ENCODE measurements around the gene FHOD3.

Gene FHOD3

DNA sequence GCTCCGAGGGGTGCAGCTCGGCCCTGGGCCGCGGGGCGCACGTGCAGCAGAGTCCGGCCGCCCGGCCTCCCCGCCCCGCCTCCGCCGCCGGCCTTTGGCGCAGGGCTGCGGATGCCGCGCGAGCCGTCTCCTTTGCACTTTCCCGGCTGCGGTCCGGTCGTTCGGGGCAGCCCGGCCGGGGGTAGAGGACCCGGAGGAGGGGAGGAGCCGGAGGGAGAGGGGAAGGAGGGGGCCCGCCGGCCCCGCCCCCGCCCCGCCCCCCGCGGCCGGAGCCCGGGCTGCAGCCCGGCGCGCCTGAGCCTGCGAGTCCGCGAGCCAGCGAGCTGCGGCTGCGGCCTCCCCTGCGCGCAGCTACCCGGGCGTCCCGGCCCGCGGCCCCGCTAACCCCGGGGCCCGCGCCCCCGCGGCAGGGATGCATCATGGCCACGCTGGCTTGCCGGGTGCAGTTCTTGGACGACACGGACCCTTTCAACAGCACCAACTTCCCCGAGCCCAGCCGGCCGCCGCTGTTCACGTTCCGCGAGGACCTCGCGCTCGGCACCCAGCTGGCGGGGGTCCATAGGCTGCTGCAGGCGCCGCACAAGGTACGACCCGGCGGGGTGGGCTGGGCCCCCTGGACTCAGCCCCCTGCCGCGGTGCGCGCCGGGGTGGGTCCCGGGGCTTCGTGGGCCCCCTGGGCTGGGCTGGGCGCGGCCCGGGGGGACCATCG lies at the start of gene FHOD3:
TSS of gene FHOD3 (plus strand) at position 297 of the 709 bp plus-strand sequence. CDS start at position 420, 123 bp downstream.
- H3K9me3 Mint-ChIP-seq: peaks cover 3% of the 10 kb centered on the region
- TF ChIP-seq, protein P1, sequence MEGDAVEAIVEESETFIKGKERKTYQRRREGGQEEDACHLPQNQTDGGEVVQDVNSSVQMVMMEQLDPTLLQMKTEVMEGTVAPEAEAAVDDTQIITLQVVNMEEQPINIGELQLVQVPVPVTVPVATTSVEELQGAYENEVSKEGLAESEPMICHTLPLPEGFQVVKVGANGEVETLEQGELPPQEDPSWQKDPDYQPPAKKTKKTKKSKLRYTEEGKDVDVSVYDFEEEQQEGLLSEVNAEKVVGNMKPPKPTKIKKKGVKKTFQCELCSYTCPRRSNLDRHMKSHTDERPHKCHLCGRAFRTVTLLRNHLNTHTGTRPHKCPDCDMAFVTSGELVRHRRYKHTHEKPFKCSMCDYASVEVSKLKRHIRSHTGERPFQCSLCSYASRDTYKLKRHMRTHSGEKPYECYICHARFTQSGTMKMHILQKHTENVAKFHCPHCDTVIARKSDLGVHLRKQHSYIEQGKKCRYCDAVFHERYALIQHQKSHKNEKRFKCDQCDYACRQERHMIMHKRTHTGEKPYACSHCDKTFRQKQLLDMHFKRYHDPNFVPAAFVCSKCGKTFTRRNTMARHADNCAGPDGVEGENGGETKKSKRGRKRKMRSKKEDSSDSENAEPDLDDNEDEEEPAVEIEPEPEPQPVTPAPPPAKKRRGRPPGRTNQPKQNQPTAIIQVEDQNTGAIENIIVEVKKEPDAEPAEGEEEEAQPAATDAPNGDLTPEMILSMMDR (IDR thresholded peaks at IDR 0.05): no peak
- peaks cover 26% of the 10 kb centered on the region for H3K4me1 Mint-ChIP-seq
- no peaks in the 10 kb centered on the region for H3K36me3 Mint-ChIP-seq (ENCODE audit: low read depth)
- no peak within 1 kb of the TSS for H3K27ac Mint-ChIP-seq
- peaks cover 9% of the 10 kb centered on the region for H3K27me3 Mint-ChIP-seq (ENCODE audit: low read depth, poor library complexity)
- DNase-seq: peak; percentile 87
- peak within 1 kb of the TSS; percentile 74 for H3K4me3 Mint-ChIP-seq

DNA sequence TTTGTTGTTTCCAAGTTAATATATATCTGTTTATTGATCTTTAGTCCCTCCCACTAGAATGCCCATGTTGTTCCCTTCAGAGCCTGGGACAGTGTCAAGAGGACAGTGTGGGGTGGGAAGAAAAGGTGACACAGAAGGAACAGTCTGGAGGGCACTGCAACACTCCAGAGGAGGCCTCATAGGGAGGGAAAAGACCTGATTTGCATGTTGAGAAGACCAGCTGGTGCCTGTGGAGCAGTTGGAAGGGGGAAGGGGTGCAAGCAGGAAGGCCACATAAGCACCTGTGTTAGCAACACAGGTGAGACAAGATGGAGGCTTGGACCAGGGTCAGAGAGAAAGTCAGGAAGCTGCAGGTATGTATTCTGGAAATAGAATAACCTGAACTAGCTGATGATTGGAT lies 48.1 kb upstream of the FHOD3 start:
- Mint-ChIP-seq H3K9me3 (peaks cover 52% of the 10 kb centered on the region), H3K27me3 (ENCODE audit: low read depth, poor library complexity) (peaks cover 8% of the 10 kb centered on the region), H3K36me3 (ENCODE audit: low read depth) (peaks cover 22% of the 10 kb centered on the region), H3K4me3 (no peak overlapping the region), H3K27ac (no peak overlapping the region), H3K4me1 (no peaks in the 10 kb centered on the region)
- TF ChIP-seq, protein P1 (IDR thresholded peaks at IDR 0.05): no peak
- no peak for DNase-seq

DNA sequence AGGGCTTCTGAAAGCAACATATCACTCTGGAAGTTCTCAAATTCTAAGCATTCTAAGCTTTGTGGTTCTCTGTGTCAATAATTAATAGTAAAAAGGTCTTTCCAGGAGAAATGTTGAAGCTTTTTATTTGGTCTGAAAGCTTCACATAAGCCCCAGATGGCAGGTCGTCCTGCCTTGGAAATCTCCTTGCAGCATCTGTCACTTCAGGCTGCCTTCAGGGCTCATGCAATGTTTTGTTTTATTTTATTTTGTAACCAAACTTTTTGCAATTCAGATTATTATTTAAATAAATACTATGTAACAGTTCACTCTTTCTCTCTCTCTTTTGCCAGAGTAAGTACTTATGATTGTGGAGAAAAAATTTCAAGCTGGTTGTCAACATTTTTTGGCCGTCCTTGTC lies 46.7 kb upstream of the FHOD3 start:
- TF ChIP-seq, protein P1 (IDR thresholded peaks at IDR 0.05): no peak
- Mint-ChIP-seq H3K4me3 (no peak overlapping the region), H3K9me3 (peaks cover 38% of the 10 kb centered on the region), H3K27ac (no peak overlapping the region), H3K4me1 (peaks cover 5% of the 10 kb centered on the region), H3K36me3 (ENCODE audit: low read depth) (peaks cover 10% of the 10 kb centered on the region), H3K27me3 (ENCODE audit: low read depth, poor library complexity) (peaks cover 8% of the 10 kb centered on the region)
- DNase-seq: no peak

DNA sequence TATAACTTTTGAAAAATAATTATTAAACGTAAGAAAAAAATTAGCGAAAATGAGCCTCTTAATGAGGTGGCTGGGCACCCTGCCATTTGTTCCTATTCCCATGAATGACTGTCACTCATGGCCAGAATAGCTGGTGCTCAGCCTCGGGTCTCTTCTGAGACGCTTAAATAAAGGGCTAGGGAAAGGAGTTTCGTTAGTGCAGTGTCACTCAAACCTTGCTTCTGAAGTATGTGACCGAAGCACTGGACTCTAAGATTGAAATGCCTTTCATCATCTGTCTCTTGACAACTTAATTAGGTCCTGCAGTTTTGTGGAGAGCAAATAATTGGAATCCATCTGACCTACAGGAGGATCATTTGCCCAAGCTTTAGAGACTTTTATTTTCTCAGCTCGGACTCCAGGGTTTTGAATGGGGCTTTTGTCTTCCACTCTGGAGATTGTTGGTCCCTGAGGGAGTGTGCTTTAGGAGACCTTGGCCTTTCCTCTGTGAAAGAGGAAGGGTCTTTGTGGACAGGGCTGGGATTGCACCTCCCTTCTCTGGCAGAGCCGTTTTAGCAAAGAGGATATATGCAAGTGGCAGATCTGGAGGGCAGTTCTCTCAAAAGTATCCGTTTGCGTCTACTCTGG lies 42.3 kb upstream of the FHOD3 start:
- TF ChIP-seq, protein P1 (IDR thresholded peaks at IDR 0.05): no peak
- H3K9me3 Mint-ChIP-seq: no peaks in the 10 kb centered on the region
- H3K4me3 Mint-ChIP-seq: no peak overlapping the region
- no peaks in the 10 kb centered on the region for H3K36me3 Mint-ChIP-seq (ENCODE audit: low read depth)
- H3K27me3 Mint-ChIP-seq (ENCODE audit: low read depth, poor library complexity): peaks cover 8% of the 10 kb centered on the region
- H3K27ac Mint-ChIP-seq: peak overlapping the region; percentile 49
- peaks cover 10% of the 10 kb centered on the region for H3K4me1 Mint-ChIP-seq
- no peak for DNase-seq

DNA sequence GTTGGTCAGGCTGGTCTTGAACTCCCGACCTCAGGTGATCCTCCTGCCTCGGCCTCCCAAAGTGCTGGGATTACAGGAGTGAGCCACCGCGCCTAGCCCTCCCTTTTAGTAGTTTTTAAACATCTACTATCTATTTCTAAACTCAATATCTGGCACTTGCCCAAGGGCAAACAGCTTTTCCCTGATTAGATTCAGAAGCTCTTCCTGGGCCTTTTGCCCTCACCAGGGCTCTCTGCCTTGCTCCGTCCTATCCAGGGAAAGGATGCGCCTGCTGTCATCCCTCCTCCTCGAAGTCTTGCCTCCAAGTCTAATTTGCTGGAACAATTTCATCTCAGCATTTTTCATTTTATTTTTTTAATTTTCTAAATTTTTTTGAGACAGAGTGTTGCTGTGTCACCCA lies 41.4 kb upstream of the FHOD3 start:
- no peak for DNase-seq
- TF ChIP-seq, protein P1 (IDR thresholded peaks at IDR 0.05): no peak
- Mint-ChIP-seq H3K27me3 (ENCODE audit: low read depth, poor library complexity) (peaks cover 8% of the 10 kb centered on the region), H3K4me3 (no peak overlapping the region), H3K36me3 (ENCODE audit: low read depth) (no peaks in the 10 kb centered on the region), H3K4me1 (peaks cover 13% of the 10 kb centered on the region), H3K27ac (no peak overlapping the region), H3K9me3 (no peaks in the 10 kb centered on the region)

Data from nephron progenitor cell (in vitro differentiated cells).